PC-3 (cell line): ENCODE results near the gene SPARCL1. TPM values are rescaled to one million over a fixed set of nuclear protein-coding genes. Genes with fewer than 3 reads are reported as not detected.

ENCODE experiments used
- ATAC-seq: fragments of 200-7000 bp; cut with Tn5 transposase; 2 replicates; pipeline ENCODE4 v1.9.1; 2020; ENCODE audit warnings: mild to moderate bottlenecking, moderate library complexity
- Bru-seq: library from RNA; stranded (reverse); fragments of 400-500 nt; gene quantifications from one replicate; lab custom pipeline; 2021; lab: Mats Ljungman, UMichigan
- BruChase-seq, 2 experiments: library from RNA; stranded (reverse); fragments of 400-500 nt; gene quantifications; one replicate each; lab custom pipeline; 2021; lab: Mats Ljungman, UMichigan
- BruUV-seq: library from RNA; stranded (reverse); fragments of 400-500 nt; replicated peaks from 2 replicates; lab custom pipeline; 2021; lab: Mats Ljungman, UMichigan
- CTCF ChIA-PET: fragments of 300-600 bp; sonication (Branson Sonifier 250); formaldehyde crosslinking; loops from one replicate; lab custom pipeline; 2022; ENCODE audit warnings: antibody characterized with exemption; lab: Charles Lee
- POLR2A ChIA-PET: fragments of 300-600 bp; sonication (Branson Sonifier 250); formaldehyde crosslinking; loops from one replicate; lab custom pipeline; 2022; ENCODE audit warnings: antibody characterized with exemption; ENCODE audit not compliant: unreplicated experiment; lab: Charles Lee
- DNase-seq: peaks from one replicate; pipeline ENCODE4 v3.0.0-alpha.2; 2015
- H2AFZ ChIP-seq: fragments of 300-600 bp; sonication (generic); 2 replicates; pipeline ENCODE4 v1.6.0; 2016; ENCODE audit warnings: antibody characterized with exemption, low read length
- H3F3A ChIP-seq: fragments of 300-600 bp; sonication (generic); one replicate; pipeline ENCODE4 v1.6.0; 2017; ENCODE audit warnings: antibody characterized with exemption, low read length, control low read depth, mild to moderate bottlenecking; ENCODE audit not compliant: unreplicated experiment
- H3K27ac ChIP-seq: fragments of 300-600 bp; sonication (generic); 2 replicates; pipeline ENCODE4 v1.5.1; 2016; ENCODE audit warnings: mild to moderate bottlenecking, low read length
- H3K27me3 ChIP-seq: fragments of 300-600 bp; sonication (generic); 2 replicates; pipeline ENCODE4 v1.6.1; 2016; ENCODE audit warnings: low read length, mixed read lengths
- H3K36me3 ChIP-seq: fragments of 300-600 bp; sonication (generic); 2 replicates; pipeline ENCODE4 v1.6.1; 2016; ENCODE audit warnings: low read depth, mixed run types, low read length, mixed read lengths
- H3K4me1 ChIP-seq: fragments of 300-600 bp; sonication (generic); 2 replicates; pipeline ENCODE4 v1.5.1; 2016; ENCODE audit warnings: low read length; ENCODE audit not compliant: insufficient read depth
- H3K4me2 ChIP-seq: fragments of 300-600 bp; sonication (generic); 2 replicates; pipeline ENCODE4 v1.6.0; 2016; ENCODE audit warnings: low read length
- H3K4me3 ChIP-seq: fragments of 300-600 bp; sonication (generic); 2 replicates; pipeline ENCODE4 v1.5.1; 2016; ENCODE audit warnings: mild to moderate bottlenecking, low read length, mixed read lengths
- H3K79me2 ChIP-seq: fragments of 300-600 bp; sonication (generic); 2 replicates; pipeline ENCODE4 v1.6.1; 2017; ENCODE audit warnings: low read length, mixed read lengths
- H3K9ac ChIP-seq: fragments of 300-600 bp; sonication (generic); 2 replicates; pipeline ENCODE4 v1.6.0; 2016; ENCODE audit warnings: mild to moderate bottlenecking, low read length
- H3K9me2 ChIP-seq: fragments of 300-600 bp; sonication (generic); replicated peaks from 2 replicates; pipeline ENCODE4 v1.6.1; 2016; ENCODE audit warnings: mixed run types, low read length, mixed read lengths
- H3K9me3 ChIP-seq: fragments of 300-600 bp; sonication (generic); 2 replicates; pipeline ENCODE4 v1.6.1; 2016; ENCODE audit warnings: low read length, mixed read lengths
- H4K20me1 ChIP-seq: fragments of 300-600 bp; sonication (generic); 2 replicates; pipeline ENCODE4 v1.6.1; 2016; ENCODE audit warnings: low read length, mixed read lengths
- EZH2 ChIP-seq: fragments of 300-600 bp; sonication (generic); IDR thresholded peaks from one replicate; pipeline ENCODE4 v1.6.1; 2017; ENCODE audit warnings: antibody characterized with exemption, mild to moderate bottlenecking, low read length; ENCODE audit not compliant: unreplicated experiment
- EZH2phosphoT487 ChIP-seq: fragments of 300-600 bp; sonication (generic); IDR thresholded peaks from 2 replicates; pipeline ENCODE4 v1.6.1; 2018; ENCODE audit warnings: mild to moderate bottlenecking, antibody characterized with exemption, low read length, borderline replicate concordance
- intact Hi-C: fragments of 100-400 bp; cut with micrococcal nuclease; formaldehyde crosslinking; loops from 2 replicates; pipeline ENCODE4 v1.9.0; 2023
- long read RNA-seq: library from polyadenylated mRNA; unstranded; transcript quantifications from one replicate; pipeline ENCODE4 v2.0.0, GENCODE V29; 2021; ENCODE audit not compliant: unreplicated experiment
- total RNA-seq: library from RNA; depleted of rRNA; stranded (reverse); fragments of >200 nt; gene quantifications from 2 replicates; pipeline ENCODE4 v1.2.3, GENCODE V29; 2014; rRNA removed
- TF ChIP-seq, protein P1 (sequence below): fragments of 300-600 bp; sonication (generic); conservative IDR thresholded peaks from 2 replicates; pipeline ENCODE4 v1.5.1; 2017; ENCODE audit warnings: antibody characterized with exemption, low read depth, mild to moderate bottlenecking, low read length

Gene SPARCL1, protein sequence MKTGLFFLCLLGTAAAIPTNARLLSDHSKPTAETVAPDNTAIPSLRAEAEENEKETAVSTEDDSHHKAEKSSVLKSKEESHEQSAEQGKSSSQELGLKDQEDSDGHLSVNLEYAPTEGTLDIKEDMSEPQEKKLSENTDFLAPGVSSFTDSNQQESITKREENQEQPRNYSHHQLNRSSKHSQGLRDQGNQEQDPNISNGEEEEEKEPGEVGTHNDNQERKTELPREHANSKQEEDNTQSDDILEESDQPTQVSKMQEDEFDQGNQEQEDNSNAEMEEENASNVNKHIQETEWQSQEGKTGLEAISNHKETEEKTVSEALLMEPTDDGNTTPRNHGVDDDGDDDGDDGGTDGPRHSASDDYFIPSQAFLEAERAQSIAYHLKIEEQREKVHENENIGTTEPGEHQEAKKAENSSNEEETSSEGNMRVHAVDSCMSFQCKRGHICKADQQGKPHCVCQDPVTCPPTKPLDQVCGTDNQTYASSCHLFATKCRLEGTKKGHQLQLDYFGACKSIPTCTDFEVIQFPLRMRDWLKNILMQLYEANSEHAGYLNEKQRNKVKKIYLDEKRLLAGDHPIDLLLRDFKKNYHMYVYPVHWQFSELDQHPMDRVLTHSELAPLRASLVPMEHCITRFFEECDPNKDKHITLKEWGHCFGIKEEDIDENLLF
- total RNA-seq (not detected in 2 replicates), Bru-seq, nascent RNA (not detected), BruChase-seq, experiment 1, labeled RNA remaining after a 6-hour chase (percentile 4 among the genes with signal in this experiment), BruChase-seq, experiment 2, labeled RNA remaining after a 2-hour chase (not detected)
- long read RNA-seq, result 0 reads

DNA sequence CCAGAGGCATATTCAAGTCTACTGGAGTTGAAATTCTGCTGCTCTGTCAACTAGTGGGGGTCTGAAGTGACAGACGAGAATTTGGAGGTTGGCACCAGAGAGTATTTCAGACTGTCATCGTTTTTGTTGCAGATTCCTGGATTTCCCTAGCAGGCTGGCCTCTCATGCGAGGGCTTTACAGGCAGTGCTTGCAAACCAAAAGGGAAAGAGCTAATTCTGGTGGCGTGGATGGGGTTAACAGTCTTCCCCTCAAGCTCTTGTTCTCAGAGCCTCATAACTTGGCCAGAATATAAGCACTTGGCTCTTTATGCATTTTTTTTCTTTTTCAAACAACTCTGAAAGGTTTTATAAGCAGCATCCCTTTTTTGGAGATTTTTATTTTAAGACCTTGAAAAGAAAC lies at the start of gene SPARCL1:
SPARCL1 (minus strand) TSS at position 190 of the 400 bp plus-strand sequence. CDS start 29,802 bp downstream, outside the sequence.
- ATAC-seq, result no peak
- no TSS peak for BruUV-seq

DNA sequence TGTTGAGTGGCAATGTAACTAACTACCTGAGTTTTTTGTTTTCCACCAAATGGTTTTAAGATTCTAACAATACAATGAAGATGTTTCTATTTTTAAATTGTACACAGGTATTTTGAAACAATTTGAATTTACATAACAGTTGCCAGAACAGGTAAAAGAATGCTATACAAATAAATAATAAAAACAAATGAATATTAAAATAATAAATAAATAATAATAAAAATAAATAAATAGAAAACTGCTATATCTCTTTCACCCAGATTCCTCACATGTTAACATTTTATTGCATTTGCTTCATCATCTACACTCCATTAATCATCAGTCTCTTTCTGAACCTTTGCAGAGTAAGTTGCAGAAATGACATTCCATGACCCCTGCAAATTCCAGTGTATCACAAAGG lies 46.8 kb upstream of the SPARCL1 start:
- H3K4me2 ChIP-seq, result no peak overlapping the region
- BruUV-seq, result no TSS peak
- peak; percentile 27 for DNase-seq
- no peaks in the 10 kb centered on the region for H3K27me3 ChIP-seq
- TF ChIP-seq EZH2phosphoT487, result no peak
- TF ChIP-seq, protein P1, sequence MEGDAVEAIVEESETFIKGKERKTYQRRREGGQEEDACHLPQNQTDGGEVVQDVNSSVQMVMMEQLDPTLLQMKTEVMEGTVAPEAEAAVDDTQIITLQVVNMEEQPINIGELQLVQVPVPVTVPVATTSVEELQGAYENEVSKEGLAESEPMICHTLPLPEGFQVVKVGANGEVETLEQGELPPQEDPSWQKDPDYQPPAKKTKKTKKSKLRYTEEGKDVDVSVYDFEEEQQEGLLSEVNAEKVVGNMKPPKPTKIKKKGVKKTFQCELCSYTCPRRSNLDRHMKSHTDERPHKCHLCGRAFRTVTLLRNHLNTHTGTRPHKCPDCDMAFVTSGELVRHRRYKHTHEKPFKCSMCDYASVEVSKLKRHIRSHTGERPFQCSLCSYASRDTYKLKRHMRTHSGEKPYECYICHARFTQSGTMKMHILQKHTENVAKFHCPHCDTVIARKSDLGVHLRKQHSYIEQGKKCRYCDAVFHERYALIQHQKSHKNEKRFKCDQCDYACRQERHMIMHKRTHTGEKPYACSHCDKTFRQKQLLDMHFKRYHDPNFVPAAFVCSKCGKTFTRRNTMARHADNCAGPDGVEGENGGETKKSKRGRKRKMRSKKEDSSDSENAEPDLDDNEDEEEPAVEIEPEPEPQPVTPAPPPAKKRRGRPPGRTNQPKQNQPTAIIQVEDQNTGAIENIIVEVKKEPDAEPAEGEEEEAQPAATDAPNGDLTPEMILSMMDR, result no peak
- TF ChIP-seq EZH2, result no peak
- no peaks in the 10 kb centered on the region for H3F3A ChIP-seq
- H3K4me3 ChIP-seq, result no peak overlapping the region
- no peak overlapping the region for H2AFZ ChIP-seq
- H3K27ac ChIP-seq, result no peak overlapping the region
- no peaks in the 10 kb centered on the region for H3K9me3 ChIP-seq
- ChIA-PET CTCF (no interaction called here), POLR2A (no interaction called here)
- no peak; the same call in 1 of the 2 replicates for ATAC-seq
- H3K79me2 ChIP-seq, result no peaks in the 10 kb centered on the region
- no peaks in the 10 kb centered on the region for H3K9me2 ChIP-seq
- H3K9ac ChIP-seq, result no peak overlapping the region
- H3K4me1 ChIP-seq, result peaks cover 14% of the 10 kb centered on the region
- H3K36me3 ChIP-seq, result no peaks in the 10 kb centered on the region
- intact Hi-C loops, result no loop called here
- H4K20me1 ChIP-seq, result no peaks in the 10 kb centered on the region

More for the DNA sequence above, at the start of gene SPARCL1:
- no peaks in the 10 kb centered on the region for H3K27me3 ChIP-seq
- H3K27ac ChIP-seq, result no peak within 1 kb of the TSS
- H3K4me1 ChIP-seq, result no peaks in the 10 kb centered on the region
- DNase-seq, result no peak
- no peak within 1 kb of the TSS for H3K4me2 ChIP-seq
- intact Hi-C loops, result no loop called here
- no peak within 1 kb of the TSS for H2AFZ ChIP-seq
- H3F3A ChIP-seq, result no peaks in the 10 kb centered on the region
- H3K36me3 ChIP-seq, result no peaks in the 10 kb centered on the region
- no peaks in the 10 kb centered on the region for H4K20me1 ChIP-seq
- H3K4me3 ChIP-seq, result no peak within 1 kb of the TSS
- ChIA-PET POLR2A (no interaction called here), CTCF (interaction anchor here (0.5 to 0.7 kb wide), 2 partner anchors 9 to 324 kb away, joined by 3 to 4 read pairs; no protein-coding TSS in a partner anchor)
- no peaks in the 10 kb centered on the region for H3K9me3 ChIP-seq
- H3K79me2 ChIP-seq, result no peaks in the 10 kb centered on the region
- H3K9ac ChIP-seq, result no peak within 1 kb of the TSS
- no peaks in the 10 kb centered on the region for H3K9me2 ChIP-seq
- TF ChIP-seq EZH2, result no peak
- no peak for TF ChIP-seq EZH2phosphoT487
- TF ChIP-seq, protein P1, result no peak
